Posterior vena cava (tissue), 2 donors: ENCODE results near the gene AOPEP. TPM values are rescaled to one million over a fixed set of nuclear protein-coding genes. Genes with fewer than 3 reads are reported as not detected.
"Not testable (repeated sequence)": the region's sequence is repeated elsewhere in the genome, so short reads cannot be mapped to it uniquely, and the experiment has no call there.

Source experiments
- DNase-seq: peaks from one replicate; pipeline ENCODE4 v3.0.0-alpha.2; 2020; ENCODE audit warnings: low spot score
- intact Hi-C, 2 donors: fragments of 100-400 bp; cut with DNase I; formaldehyde crosslinking; loops; one replicate each; pipeline versions ENCODE4 v1.14.1 to v1.14.2; 2022 to 2023
- total RNA-seq, 2 donors: library from RNA; stranded (reverse); fragmentation: NEBNext Ultra II Directional; extraction: Animal tissue kit (Norgen Biotek cat#: 25700); gene quantifications; one replicate each; pipeline ENCODE4 v1.2.1, GENCODE V29; 2021
- donor health status: DM: yes; HTN: yes; CAD: no.
- donor health status: DM: yes; HTN: yes; CAD: no.

AOPEP gene
- total RNA-seq, 2 donors from 2014 or later: 124 to 138 TPM

DNA sequence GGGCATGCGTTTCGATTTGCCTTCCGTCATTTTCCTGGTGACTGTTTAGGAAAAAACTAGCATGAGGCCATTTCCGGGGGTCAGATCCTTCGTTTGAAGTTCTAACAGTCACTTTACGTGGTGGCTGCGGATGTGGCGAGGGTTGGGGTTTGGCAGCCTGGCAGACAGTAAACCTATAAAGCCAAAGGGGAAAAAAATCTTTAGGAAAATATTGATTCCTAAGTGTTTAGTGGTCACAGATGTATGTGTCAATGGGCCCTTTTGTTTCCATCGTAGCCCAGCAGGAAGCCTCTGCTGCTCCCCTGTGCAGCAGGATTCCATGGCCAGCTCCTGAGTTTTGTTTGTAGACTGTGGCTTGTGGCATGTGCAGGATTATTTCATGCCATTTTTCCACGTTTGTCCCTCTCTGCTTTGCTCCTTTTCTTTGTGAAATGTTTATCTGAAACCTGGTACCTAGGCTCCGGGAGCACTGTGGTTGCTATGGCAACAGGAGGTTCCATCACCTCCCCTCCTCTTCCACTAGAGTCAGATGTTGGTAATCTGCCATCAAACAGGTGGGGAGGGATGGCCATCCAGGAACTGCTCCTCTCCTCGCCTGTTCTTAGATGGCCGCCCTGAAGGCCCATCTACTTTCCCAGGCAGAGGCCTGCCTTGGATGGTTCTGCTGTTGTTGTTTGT is 202.3 kb downstream of the AOPEP start:
- intact Hi-C loops: no loop called here
- DNase-seq: no peak

DNA sequence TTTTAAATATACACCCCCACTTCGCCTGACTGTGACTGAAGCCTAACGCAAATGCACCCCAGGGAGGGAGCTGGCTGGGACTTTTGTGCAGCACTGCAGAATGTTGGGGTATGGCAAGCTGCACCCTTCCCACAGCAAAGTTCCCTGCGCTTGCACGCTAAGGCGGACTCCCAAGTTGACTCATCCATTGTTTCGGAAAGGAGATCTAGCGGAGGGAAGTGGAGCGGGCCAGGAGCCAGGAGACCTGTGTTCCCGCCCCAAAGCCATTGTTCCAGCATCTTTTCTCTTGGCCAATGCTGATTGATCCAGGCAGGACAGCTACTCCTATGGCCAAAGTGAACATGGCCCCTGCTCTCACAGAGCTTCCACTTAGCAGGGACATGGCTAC is 202.9 kb downstream of the AOPEP start:
- intact Hi-C loops: no loop called here
- no peak for DNase-seq

DNA sequence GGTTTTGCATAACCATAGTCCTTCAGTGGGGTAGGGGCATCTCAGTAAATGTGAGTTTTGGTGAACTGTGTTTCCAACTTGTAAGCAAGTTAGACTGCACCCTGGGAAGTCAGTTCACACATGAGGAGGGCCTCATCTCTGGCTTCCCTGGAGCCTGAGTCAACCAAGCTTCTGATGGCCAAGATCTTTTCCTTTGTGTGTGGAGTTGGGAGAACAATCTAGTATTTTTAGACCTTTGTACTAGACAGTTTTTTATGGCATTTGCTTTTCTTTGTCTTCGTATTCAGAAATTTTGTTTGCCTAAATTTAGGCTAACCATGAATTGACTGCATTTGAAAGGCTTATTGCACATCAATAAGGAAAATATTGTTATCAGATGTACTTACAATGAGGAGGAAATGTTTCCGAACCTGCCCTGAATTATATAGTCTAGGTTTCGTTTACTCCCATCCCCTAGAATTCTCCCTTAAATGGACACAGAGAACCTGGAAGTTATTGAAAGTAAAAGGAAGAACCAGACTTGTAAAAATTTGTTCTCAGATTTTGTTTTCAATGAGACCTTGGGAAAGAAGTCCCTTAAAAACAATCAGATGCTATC is 204.6 kb downstream of the AOPEP start:
- DNase-seq: no peak
- intact Hi-C loops: no loop called here

DNA sequence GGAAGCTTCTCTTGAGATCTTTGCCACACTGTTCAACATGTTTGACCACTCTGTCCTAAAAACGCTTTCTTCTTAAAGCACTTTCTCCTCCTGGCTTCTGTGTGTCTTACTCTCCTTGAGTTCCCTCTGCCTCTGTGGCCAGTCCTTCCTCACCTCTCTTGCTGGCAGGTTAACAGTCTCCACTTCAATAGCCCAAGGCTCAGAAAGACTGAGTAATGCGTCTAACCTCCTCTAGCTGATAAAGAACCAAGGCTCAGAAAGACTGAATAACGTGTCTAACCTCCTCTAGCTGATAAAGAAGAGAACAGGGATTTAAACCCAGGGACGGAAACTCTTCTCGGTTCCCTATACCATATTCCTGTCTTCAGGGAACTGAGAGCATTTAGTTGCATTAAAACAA is 205.2 kb downstream of the AOPEP start:
- DNase-seq: no peak
- intact Hi-C loops: no loop called here

DNA sequence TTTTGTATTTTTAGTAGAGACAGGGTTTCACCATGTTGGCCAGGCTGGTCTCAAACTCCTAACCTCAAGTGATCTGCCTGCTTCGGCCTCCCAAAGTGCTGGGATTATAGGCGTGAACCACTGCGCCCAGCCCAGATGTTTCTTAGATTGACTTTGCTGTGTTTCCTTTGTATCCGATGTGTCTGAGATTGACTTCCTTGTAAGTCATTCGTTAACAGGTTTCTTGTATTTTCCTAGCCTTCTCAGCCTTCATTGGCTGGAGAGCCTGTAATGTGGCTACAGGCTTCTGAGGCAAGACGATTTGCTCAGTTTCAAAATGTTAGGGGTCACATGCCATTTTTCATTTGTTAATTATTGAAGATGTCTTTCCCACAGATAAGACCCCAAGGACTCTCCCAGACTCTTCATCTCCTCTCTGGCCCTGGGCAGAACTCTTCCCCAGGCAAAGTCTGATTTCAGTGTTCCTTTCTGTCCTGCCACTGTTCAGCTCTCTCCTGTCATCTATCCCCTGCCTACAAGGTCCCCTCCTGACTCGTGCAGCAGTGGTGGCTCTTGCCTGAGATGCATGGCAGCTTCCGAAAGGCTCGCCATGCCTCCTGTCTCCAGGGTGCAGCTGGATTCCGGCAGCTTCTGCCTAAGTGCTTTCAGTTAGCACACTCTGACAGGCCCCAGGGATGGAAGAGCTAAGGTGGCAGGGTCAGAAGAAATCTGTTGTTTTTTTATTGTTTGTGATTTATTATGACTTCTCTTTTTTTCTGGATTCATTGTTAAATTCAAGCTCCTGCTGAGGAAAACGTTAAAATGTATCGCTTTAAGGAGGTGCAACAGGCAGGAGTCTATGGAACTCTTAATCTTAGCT is 206.4 kb downstream of the AOPEP start:
- intact Hi-C loops: no loop called here
- no peak for DNase-seq

DNA sequence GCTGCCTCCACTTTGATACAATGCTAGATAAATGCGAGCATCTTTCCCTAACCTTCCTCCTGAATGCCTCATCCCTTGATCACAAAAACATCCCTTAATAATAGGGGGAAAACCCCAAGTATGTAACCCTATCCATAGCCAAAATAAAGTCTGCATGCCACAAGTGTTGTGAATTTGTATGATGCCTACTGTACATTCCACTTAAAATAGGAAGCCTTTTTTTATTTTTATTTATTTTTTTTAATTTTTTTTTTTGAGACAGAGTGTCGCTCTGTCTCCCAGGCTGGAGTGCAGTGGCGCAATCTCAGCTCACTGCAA is 207.0 kb downstream of the AOPEP start:
- DNase-seq: no peak
- intact Hi-C loops: no loop called here

DNA sequence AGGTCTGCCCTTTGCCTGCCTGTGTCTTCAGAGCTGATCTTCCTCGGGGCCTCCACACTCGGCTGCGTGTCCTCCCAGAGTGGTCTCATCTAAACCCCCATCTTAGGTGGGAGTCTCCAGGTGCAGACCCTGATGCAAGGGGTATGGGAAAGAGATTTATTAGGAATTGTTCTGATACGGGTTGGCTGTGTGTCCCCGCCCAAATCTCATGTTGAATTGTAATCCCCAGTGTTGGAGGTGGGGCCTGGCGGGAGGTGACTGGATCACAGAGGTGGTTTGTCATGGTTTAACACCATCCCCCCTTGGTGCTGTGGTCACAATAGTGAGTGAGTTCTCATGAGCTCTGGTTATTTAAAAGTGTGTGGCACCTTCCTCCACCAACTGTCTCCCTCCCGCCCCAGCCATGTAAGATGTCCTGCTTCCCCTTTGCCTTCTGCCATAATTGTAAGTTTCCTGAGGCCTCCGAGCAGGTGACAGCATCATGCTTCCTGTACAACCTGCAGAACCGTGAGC is 208.4 kb downstream of the AOPEP start:
- intact Hi-C loops: no loop called here
- DNase-seq: no peak

DNA sequence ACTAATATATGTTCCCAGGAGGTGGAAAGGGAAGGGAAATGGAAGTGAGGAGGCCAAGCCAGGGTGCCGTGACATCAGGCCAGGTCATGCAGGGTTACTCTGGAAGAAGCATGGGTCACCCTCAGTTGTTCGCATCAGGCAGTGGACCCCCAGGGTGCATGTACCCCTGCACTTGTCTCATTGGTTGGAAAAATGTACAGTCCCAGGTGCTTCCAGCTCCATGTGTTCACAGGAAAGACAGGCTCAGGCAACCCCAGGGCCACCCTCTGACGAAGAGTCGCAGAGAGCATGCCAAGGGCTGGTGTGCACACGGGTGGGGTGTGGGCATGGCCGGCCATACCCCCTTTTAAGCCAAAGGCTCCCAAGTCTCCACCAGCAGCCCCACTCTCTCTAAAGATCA is 208.9 kb downstream of the AOPEP start:
- intact Hi-C loops: no loop called here
- DNase-seq: no peak

DNA sequence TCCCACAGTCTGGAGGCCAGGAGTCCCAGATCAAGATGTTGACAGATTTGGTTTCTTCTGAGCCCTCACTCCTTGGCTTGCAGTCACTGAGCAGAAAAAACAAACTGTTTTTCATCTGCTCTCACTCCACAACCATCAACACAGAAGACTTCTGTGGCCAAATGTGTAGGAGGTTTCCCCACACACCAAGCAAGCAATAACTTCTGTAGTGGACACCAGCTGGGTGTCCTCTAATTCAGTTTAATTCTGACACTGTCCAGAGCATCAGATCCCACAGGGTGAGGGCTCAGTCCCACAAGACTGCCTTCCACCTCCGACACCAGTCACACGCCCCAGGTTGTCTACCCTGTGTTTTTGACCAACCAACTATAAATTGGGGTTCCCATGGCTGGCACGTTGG is 209.9 kb downstream of the AOPEP start:
- intact Hi-C loops: no loop called here

DNA sequence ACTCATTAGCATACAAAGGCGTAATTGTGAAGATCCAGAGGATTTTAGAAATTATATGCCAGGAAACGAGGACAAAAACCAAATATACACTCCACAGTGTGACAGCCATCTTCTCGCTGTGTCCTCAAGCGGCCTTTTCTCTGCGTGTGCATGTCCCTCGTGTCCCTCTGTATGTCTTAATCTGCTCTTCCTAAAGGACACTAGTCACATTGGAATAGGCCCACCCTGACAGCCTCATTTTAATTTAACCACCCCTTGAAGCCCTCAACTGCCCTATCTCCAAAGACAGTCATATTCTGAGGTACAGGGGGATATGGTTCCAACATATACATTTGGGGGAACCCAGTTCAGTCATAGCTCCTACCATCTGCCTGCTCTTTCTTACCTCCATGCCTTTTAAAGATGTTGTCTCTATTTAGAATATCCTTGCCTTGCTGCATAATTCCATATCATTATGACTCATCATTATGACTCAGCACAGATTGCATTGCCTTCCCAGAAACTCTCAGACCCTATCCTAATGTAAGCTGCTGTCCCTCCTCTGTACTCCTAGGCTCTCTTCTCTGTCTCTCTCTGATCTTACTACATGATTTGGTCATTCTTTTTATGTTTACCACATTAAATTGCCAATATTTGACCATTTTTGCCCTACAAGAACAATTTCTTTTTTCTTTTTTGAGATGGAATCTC is 210.9 kb downstream of the AOPEP start:
- DNase-seq: no peak
- intact Hi-C loops: no loop called here

More for the DNA sequence above, 209.9 kb downstream of the AOPEP start:
- DNase-seq: no peak

DNA sequence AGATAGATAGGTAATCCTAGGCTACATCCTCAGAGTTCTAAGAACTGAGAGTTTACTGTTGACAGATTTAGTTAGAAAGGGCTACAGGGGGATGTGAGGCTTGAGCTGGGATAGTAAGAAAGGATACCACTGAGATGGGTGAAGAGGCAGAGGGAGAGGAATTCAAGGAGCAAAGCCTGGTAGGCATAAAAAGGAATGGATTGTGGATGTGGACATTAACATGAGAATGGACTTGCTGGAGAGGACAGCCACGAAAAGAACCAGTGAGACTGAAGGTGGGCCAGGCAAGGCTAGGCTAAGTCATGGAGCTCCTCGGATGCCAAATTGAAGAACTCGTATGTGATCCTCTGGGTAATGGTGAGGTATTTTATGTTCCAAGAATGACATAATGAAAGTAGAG is 211.9 kb downstream of the AOPEP start:
- no peak for DNase-seq
- intact Hi-C loops: loop anchor here in 1 of 2 donors (2.0 kb wide), 1 partner anchor 18 kb away; no protein-coding TSS in a partner anchor

DNA sequence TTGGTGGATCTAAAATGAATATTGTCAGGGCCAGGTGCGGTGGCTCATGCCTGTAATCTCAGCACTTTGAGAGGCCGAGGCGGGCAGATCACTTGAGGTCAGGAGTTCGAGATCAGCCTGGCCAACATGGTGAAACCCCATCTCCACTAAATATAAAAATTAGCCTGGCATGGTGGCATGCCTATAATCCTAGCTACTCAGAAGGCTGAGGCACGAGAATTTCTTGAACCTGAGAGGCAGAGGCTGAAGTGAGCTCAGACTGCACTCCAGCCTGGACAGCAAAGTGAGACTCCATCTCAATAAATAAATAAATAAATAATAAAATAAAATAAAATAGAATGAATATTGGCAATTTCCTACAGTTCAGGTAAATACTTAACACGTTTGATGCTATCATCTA is 213.8 kb downstream of the AOPEP start:
- intact Hi-C loops: loop anchor here in 1 of 2 donors (10.0 kb wide), 1 partner anchor 1285 kb away; no protein-coding TSS in a partner anchor
- not testable (repeated sequence) for DNase-seq

DNA sequence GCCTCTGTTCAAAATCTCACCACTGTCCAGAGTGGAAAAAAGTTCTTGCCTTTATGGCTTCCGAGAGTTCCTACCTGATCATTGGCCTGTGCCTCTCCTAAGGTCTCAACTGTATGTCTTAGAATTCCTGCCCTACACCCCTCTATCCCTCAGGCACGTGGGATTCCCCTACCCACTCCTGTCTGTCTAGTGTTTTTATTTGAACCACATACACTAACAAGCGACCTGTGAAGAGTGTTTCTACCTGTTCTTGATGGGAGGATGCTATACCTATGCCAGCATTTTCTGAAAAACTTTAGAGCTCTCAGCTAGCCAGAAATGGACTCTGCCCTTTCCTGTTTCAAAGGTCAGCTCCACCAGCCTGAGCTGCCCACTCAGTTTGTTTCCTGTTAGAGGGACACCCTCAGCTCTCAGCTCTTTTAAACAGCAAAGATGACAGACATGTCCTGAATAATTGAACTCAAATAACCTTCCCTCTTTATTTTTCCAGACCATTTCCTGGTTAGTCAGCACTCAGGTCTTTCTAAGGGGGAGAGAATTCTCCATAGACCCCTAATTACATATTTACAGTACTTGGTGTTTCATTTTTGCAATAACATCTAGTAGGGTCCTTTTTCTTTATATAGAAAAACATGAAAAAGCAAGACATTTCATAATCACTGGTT is 214.8 kb downstream of the AOPEP start:
- intact Hi-C loops: loop anchor here in 1 of 2 donors (10.0 kb wide), 1 partner anchor 1283 kb away; no protein-coding TSS in a partner anchor
- DNase-seq: no peak

DNA sequence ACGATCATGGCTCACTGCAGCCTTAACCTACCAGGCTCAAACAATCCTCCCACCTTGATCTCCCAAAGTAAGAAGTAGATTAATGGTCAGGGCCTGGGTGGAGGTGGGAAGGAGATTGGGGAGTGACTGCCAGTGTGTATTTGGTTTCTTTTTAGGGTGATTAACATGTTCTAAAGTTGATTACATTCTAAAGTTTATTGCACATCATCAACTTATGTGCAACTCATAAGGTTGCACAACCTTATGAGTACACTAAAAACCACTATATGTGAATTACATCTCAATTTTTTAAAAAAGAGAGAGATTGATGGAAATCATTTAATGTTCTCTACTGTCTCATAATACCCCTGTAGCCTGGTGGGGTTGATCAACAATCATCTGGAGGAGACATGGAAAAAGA is 218.1 kb downstream of the AOPEP start:
- intact Hi-C loops: loop anchor here in 1 of 2 donors (10.0 kb wide), 1 partner anchor 1280 kb away; no protein-coding TSS in a partner anchor
- DNase-seq: no peak

DNA sequence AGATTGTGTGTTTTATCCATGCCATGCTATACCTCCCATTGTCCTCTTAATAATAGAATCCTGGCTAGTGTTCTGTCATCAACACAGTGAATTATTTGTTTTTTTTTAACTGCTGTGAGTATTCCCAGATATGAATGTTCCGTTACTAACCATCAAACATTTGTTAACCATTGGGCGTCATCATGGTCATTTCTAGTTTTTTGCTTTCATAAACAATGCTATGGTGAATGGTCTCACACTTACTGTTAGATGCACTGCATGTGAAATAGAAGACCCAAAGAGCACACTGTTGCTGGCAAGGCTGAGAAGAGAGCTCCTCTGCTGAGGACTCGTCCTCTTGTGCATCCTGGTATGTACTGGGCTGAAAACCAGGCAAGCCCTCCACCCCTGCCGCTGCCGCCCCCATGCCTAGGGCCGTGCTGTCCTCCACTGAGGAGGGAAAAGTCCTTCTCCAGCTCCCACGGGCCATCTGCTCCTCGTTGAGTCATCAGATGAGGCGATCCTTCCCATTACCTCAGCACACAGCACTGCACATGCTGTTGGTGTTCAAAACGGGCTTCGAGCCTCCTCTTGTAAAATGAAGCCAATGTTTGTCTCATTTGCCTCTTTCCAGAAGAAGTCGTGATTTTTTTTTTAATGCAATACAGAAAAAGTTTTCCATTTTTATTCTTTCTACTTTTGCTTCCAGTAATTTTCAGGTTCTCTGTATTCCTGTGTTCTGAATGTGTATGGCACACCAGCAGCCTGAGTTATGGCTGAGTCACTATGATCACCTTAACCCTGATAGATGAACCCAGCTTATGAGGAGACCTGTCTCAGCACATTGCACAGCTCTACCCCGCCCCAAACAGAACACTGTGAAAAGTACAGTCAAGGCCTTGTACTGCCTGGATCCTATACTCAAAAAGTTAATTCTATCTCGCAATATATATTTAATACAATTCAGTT is 219.0 kb downstream of the AOPEP start:
- intact Hi-C loops: loop anchor here in 1 of 2 donors (10.0 kb wide), 1 partner anchor 1279 kb away; no protein-coding TSS in a partner anchor
- DNase-seq: peak; percentile 90

DNA sequence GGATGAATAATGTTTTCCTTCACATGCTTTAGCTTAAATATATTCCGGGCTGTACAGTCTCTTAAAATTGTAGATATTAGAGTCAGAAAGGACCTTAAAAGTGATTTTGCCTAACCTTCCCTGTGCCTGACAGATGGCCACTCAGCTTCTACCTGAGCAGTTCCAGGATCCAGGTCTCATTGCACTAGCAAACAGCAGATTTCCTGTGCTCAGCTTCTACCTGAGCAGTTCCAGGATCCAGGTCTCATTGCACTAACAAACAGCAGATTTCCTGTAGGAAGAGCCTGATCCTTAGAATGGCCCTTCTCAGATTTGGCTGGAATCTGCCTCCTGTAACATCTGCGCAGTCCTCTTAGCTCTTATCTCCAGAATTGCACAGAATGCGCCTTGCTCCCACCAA is 219.8 kb downstream of the AOPEP start:
- no peak for DNase-seq
- intact Hi-C loops: loop anchor here in 1 of 2 donors (10.0 kb wide), 1 partner anchor 1279 kb away; no protein-coding TSS in a partner anchor

DNA sequence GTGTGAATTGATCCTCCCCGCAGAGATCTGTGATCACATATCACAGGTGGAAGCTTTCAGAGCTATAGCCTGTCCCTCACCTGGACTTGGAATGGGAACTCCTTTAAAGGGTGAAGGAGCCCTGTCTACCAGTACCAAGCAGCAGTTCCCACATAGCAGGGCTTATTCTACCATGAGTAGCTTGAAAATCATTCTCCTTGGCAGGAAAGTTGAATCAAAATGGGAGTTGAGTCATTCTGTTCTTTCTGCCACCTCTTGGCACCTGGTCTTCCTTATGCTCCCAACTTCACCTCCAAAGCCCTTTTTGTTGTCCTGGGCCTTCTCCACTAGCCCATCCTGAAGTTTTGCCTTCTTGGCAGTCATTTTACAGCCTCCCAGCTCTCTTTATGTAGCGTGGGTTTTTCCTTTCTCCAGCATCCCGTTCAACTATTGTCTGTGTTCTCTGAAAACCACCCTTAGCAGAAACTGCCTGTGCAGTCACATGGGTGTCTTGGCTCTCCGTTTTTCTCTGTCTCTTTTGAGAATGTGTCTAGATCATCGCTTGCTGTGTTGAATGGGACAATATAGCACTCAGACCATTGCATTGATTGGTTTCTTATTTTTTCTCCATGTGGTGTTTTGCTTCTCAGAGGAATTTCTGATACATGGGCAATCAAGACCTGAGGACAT is 222.2 kb downstream of the AOPEP start:
- intact Hi-C loops: loop anchor here in 1 of 2 donors (10.0 kb wide), 1 partner anchor 1276 kb away; no protein-coding TSS in a partner anchor
- DNase-seq: no peak
